ENCODE measurements around the gene FOXK2.

DNA sequence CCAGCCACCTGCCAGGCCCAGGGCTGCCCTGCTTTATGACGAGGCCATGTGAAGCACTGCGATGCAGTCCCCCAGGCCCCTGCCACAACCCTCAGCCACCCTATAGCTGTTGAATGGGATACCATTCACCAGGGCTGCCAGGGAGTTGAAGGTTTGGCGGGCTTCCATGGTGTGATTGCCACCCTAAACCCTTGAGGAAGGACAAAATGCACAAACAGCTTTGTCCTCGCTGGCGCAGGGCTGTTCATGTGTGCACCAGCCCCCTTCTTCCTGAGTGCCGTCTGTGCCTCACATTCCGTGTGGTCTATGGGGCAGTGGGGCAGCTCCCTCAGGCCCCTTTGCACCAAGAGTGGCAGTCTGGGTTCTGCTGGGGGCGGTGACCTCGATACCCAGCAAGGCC is 35.7 kb upstream of the FOXK2 start:
- TF ChIP-seq POLR2A (IDR thresholded peaks at IDR 0.05; ENCODE audit: low read length) = no peak
- TF ChIP-seq GATA1 (IDR thresholded peaks at IDR 0.05; ENCODE audit: low read depth, low read length) = no peak

All from erythroblast (primary cell).